HG03354 (cell line): Measurements from ENCODE around the gene PLXNB3.
"Not testable (repeated sequence)": the region's sequence is repeated elsewhere in the genome, so short reads cannot be mapped to it uniquely, and the experiment has no call there.

Experiments used
- ATAC-seq: cut with Tn5 transposase; IDR thresholded peaks from one replicate; pipeline ENCODE4 v1.9.1; 2021; ENCODE audit warnings: mild to moderate bottlenecking; ENCODE audit not compliant: unreplicated experiment, poor library complexity, severe bottlenecking

PLXNB3 gene

DNA sequence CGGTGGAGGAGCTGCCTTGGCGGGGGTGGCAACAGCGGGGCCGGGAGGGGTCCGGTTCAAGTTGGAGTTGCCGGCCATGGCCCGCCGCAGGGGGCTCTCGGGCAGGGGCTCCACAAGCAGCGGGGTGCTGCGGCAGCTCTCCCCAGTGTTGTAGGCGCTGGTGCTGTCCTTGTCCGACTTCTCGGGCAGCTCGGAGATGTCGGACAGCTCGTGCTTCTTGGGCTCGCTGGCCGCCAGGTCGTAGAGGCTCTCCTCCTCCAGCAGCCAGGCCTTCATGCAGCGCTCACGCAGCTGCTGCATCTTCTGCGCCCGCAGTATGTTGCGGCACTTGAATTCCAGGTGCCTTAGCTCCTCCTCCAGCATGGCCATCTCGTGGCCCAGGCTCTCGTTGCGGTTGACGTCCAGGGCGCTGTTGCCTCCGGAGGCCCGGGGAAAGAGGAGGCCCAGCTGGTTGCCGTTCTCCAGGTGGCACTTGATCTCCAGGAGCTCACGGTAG is 40.1 kb downstream of the PLXNB3 start:
- ATAC-seq: no peak

DNA sequence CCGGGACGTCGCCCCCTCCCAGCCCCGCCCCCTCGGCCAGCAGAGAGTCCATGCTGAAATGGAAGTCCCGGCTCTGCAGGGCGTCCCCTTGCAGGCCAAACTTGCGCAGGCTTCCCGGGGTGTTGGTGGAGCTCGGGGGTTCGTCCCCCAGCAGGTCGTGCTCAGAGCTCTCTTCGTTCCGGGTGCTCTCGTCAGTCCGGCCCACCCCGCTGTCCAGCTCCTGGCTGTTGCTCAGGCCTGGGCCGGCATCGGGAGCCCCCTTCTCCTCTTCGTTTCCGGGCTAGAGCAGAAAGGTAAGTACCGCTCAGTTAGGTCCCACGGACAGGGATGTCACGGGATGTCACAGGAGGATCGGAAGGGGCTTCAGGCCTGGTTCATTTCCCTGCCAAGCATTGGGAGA is 40.6 kb downstream of the PLXNB3 start:
- no peak for ATAC-seq

DNA sequence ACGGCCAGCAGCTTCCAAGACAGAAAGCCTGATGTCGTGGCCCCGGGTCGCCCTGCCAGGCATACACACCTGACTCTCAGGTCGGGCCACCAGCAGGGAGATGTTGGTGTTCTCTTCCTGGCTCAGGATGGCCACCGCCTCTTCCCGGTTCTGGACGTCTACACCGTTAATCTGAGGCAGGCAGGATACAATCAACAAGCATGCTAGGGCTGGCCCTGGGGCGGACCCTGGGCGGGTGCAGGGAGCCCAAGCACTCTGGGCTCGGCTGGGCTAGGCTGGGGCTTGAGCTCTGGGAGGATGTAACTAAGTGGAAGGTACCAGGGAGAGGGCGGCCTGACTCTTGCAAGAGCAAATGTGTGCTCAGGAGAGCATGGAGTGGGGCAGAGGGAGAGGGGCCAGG is 41.4 kb downstream of the PLXNB3 start:
- no peak for ATAC-seq

DNA sequence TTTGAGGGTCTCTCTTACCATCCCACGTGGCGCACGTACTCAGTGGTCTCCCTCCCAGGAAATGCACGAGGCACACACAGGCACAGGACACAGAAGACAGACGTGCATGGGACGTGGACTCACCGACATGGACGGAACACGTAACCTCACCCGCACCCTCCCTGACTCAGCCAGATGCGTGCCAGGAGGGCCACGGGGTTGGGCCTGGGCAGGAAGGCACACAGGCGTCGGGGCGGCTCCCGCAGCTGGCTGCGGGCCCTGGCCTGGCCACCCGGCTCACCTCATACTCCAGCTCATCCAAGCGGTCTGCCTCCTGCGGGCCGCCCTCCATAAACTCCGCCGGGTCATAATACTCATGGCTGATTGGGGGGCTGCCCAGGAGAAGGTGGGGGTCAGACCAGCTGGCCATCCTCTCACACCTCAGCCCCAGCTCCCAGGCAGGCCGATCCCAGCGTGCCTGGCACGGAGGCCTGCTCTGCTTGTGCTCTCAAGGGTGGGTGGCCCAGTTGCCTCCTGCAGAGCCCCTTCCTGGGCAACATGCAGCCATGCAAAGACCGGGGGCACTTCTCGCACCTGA is 43.0 kb downstream of the PLXNB3 start:
- no peak for ATAC-seq

DNA sequence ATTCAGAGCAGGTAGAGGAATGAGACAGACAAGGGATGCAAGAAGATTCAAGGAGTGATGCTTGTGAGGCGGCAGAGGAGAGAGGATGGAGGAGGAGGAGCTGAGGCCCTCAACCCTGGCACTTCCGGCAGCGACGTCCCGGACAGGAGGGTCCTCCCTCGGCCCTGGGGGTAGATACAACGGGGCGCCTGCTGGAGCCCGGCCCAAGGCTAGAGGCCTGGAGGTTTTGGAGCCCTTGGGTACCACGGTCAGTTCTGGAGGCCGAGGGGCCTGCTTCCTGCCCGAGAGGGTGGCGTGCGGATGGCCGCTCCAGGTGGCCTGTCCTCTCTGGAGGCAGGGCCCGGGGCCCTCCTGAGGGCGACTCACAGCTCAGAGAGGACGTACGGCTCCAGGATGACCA is 43.9 kb downstream of the PLXNB3 start:
- no peak for ATAC-seq

DNA sequence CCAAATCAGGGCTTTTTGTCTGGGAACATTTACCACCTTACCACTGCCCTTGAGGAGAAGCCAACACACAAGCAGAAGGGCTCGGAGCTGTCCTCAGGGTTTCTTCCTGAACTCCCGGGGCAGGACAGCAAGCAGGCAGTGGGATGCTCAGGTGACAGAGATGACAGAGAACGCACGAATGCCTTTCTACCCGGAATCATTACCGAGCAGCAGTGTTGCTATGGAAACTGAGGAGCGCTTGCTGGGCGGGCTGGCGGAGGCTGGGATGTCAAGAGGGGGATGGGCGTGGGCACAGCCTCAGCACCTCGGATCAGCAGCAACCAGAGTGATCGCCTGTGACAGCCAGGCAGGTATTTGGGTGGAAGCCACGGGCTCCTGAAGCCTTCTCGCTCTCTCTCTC is 48.2 kb downstream of the PLXNB3 start:
- no peak for ATAC-seq

DNA sequence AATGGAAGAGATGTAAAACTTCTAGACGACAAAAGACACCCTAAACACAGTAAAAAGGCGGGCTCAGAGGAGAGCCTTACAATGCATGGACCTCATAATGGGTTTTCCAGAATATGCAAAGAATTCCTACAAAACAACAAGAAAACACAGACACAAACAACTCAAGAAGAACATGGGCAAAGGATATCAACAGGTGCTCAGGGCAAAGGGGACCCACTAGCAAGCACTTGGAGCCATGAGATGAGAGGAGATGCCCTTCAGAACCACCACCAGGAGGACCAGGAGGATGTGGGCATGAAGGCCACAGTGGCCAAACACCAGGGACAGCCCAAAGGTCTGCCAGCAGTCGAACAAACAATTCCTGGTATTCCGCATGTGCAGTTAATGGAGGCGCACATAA is 49.1 kb downstream of the PLXNB3 start:
- ATAC-seq: no peak

DNA sequence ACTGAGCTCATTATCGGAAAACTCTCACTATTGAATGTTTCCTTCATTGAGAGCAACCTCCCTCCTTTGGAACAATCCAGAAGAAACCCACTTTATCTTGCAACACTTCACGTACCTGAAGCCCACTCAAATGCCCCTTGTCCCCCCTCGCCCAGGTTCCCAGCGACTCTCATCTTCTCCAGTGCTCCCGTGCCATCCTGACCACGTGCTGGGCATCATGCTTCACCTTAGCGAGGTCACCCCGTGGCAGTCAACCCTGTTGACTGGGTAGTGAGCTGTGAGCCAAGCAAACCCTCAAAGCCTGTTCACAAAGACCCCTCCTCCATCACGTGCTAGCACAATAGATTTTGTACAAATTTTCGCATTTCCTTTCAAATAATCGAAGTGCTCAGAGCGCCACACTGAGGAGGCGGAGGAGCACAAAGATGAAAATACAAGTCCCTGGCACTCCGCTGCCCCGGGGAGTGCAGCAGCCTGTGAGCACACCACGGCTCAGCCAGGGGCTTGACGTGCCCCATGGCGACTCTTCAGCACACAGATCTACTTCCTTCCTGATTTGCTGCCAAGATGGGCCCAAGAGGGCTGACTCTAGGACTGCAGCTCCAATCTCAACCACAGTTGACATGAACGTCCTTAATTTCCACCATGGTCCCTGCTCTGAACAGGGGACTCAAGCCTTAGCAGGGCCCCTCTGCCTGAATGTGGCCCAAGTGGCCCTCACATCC is 50.7 kb downstream of the PLXNB3 start:
- ATAC-seq: no peak

DNA sequence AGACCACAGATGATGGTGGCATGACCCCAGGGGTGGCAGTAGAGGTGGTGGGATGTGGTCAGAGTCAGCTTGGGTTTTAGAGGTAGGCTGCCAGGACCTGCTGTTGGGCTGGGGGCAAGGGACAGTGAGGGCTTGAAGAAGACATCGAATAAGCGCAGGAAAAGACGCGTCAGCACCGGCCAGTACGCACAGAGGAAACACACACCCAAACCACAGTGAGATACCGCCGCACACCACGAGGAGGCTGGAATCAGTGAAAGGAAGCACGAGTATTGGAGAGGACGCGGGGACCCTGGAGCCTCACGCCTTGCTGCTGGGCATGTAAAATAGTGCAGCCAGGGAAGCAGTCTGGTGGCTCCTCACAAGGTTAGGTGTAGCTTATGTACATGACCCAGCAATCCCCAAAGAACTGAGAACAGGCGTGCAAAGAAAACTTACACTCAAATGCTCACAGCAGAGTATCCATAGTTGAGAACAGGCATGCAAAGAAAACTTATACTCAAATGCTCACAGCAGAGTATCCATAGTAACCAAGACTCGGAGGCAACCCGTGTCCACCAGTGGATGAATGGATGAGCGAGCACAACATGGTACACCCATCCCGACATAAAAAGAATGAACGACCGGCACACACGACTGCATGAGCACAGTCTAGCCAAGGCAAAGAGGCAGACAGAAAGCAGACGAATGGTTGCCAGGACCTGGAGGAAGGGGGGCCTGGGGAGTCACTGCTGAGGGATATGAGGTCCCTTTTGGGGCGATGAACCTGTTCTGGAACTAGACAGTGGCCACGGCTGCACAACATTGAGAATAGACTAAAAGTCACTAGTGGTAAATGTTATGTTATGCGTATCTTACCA is 53.0 kb downstream of the PLXNB3 start:
- ATAC-seq: no peak

DNA sequence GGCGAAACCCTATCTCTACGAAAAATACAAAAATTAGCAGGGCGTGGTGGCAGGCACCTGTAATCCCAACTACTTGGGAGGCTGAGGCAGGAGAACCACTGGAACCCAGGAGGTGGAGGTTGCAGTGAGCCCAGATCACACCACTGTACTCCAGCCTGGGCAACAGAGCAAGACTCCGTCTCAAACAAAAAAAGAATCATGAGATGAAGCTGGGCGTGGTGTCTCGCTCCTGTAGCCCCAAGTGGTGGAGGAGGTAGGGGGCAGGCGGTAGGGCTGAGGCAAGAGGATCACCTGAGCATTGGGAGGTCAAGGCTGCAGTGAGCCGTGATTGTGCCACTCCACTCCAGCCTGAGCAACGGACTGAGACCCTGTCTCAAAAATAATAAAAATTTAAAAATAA is 54.0 kb downstream of the PLXNB3 start:
- ATAC-seq: not testable (repeated sequence)

DNA sequence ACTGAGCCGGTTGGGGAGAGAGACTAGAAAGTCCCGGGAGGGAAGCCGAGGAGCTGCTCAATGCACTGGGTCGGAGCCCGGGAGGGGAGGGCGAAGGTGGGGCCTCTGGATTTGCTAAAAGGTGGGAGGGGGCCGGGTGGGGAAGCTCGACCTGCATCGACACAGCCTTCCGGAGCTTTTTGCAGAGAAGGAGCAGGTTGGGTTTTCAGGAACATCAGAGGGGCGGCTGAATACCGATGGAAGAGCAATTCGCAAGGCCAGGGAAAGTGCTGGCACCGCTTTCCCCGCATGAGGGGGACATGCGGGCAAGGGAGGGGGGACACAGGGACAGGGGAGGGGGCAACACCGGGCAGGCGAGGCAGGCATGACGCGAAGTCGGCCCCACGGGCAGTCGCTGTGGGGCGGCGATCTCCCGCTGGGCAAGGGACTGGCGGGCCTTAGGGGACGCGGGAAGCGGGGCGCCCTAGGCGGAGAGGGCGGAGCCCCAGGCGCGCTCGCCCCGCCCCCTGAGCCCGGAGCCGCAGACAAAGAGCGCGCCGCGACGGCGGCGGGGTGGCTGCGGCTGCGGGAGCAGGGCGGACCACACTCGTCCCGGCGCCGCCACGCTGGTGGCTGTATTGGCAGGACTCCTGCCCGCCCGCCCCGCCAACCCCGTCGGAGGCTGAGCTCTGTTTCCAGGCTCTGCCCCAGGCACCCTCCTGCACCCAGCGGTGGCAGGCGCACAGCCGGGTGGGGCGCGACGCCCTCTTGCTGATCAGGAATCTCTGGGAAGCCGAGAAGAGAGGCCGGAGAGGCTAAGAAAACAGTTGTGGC is 54.7 kb downstream of the PLXNB3 start:
- ATAC-seq: no peak

DNA sequence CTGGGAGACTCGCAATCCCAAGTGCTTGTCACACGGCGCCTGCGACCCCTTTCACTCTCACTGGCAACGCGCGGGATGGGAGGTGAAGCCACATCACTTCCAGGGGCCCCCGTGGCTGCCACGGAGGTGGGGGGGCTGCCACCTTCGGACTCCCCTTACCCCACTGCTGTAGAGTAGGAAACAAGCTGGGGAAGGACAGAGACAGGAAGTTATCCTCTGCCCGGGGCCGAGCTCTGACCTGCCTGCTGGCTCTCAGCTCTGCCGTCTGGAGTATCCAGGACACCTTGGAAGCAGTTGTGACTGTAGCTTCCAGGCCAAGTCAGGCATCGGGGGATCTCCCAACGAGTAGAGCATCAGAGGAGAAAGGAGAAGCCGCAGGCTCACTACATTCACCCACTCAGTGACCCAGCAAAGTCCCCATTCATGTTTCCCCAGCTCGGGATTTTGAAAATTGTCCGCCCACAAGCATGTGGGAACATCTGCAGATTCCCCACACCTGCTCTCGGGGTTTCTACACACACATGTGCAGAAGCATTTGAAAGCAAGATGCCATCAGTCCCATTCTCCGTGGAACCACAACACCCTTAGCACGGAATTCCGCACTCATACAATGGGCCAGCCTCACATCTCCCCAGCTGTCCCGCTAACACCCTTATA is 55.5 kb downstream of the PLXNB3 start:
- no peak for ATAC-seq

- ATAC-seq: no peak
Measured at GRCh38 chrX:153820601-153821000, 56.6 kb downstream of the PLXNB3 start.

DNA sequence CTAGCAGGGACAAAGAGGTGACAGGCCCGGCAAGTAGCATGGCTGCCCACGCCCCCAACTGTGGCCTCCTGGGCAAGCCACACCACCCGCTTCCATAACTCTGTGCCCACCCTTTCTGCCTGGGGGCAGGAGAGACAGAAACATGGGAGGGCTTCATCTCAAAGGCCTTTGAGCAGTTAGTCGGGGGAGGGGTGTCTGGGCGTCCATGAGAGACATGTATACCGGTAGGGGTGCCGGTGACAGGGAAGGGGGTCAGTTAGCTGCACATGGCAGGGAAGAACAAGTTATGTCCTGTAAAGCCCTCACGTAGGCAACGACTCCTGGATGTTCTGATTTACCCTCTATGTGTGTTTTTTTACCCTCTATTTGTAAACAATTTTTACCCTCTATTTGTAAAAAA is 57.0 kb downstream of the PLXNB3 start:
- ATAC-seq: no peak

DNA sequence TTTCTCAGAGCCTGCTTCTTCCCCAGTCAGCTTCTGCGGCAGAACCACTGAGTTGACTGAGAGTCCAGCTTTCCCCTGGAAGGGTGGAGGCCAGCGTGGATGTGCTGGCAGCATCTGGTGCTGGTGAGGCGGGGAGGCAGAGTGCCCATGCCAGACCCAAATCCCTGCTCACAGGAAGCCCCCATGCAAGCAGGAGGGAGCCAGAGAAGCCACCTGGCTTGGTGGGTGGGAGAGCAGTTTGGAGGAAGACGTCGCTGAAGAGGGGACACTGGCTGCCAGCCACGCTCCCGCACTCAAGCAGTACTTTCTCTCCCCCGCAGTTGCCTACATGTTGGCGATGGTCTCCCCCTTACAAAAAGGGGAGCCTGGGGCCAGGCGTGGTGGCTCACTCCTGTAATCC is 60.3 kb downstream of the PLXNB3 start:
- ATAC-seq: no peak

DNA sequence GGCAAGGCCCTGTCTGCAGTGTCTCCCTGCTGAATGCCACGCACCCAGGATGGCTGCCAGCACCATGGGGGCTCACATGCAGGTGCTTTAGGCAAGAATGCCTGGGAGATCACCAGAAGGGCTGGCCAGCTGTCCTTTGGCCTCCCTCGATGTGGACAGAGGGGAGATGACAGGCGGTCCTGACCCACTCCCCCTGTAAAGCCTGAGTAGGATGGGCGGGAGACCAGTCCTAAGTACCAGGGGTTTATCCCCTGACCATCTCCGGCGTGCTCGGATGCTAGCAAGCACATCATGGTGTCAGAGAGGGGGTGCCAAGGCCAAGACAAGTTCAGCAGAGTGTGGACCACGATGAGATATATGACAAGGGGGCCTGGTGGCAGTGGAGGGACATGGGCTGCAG is 61.0 kb downstream of the PLXNB3 start:
- ATAC-seq: no peak
